CD14-positive monocyte (primary cell): Measurements from ENCODE around the gene C9orf85. TPM values are rescaled to one million over a fixed set of nuclear protein-coding genes. Genes with fewer than 3 reads are reported as not detected.

Experiments
- DNase-seq, 3 donors: peaks; one replicate each; pipeline ENCODE4 v3.0.0-alpha.2; 2011 to 2022
- H2AFZ ChIP-seq: 2 replicates; pipeline ENCODE4 v1.6.0; 2012; ENCODE audit warnings: mild to moderate bottlenecking, low read depth, low read length, inconsistent platforms; ENCODE audit not compliant: insufficient read depth, poor library complexity, severe bottlenecking
- H3K27ac ChIP-seq, 2 donors: 1 replicate in 1 of 2; 2 replicates in 1 of 2; pipeline ENCODE4 v1.5.1; 2012 to 2013; ENCODE audit warnings: low read length in 2 of 2, control low read depth in 1 of 2, inconsistent platforms in 1 of 2, low read depth in 1 of 2, mild to moderate bottlenecking in 1 of 2
- H3K27me3 ChIP-seq, 2 donors: one replicate each; pipeline versions ENCODE4 v1.6.0 to v1.6.1; 2011 to 2013; ENCODE audit warnings: low read length in 2 of 2; ENCODE audit not compliant: control insufficient read depth in 2 of 2, insufficient read depth in 2 of 2
- H3K36me3 ChIP-seq, 2 donors: replicated peaks in 1 of 2; 1 replicate in 1 of 2; 2 replicates in 1 of 2; pipeline versions ENCODE4 v1.5.1 to v1.6.1; 2012 to 2013; ENCODE audit warnings: low read length in 2 of 2, control low read depth in 1 of 2, inconsistent platforms in 1 of 2, mild to moderate bottlenecking in 1 of 2; ENCODE audit not compliant: insufficient read depth in 2 of 2, control insufficient read depth in 1 of 2
- H3K4me1 ChIP-seq, 2 donors: 1 replicate in 1 of 2; 2 replicates in 1 of 2; pipeline versions ENCODE4 v1.5.1 to v1.6.1; 2012 to 2013; ENCODE audit warnings: low read length in 2 of 2, control low read depth in 1 of 2, inconsistent platforms in 1 of 2, mild to moderate bottlenecking in 1 of 2, moderate library complexity in 1 of 2; ENCODE audit not compliant: insufficient read depth in 2 of 2, control insufficient read depth in 1 of 2
- H3K4me2 ChIP-seq: replicated peaks from 2 replicates; pipeline ENCODE3; 2012; ENCODE audit warnings: low read length, moderate library complexity, mild to moderate bottlenecking; ENCODE audit not compliant: poor library complexity, severe bottlenecking; ENCODE audit errors: extremely low read depth
- H3K4me3 ChIP-seq, 3 experiments: fragments of 200-600 bp in 1 of 3; sonication (generic) in 1 of 3; replicated peaks in 1 of 3; 1 replicate in 2 of 3; 2 replicates in 1 of 3; pipeline ENCODE4 v1.5.1; 2011 to 2013; ENCODE audit warnings: low read length in 3 of 3, mild to moderate bottlenecking in 3 of 3, control low read depth in 2 of 3, low read depth in 2 of 3, inconsistent platforms in 1 of 3, moderate library complexity in 1 of 3
- H3K79me2 ChIP-seq: 2 replicates; pipeline ENCODE4 v1.6.0; 2012; ENCODE audit warnings: mild to moderate bottlenecking, control low read depth, inconsistent platforms, low read length, moderate library complexity; ENCODE audit not compliant: insufficient read depth
- H3K9ac ChIP-seq: 2 replicates; pipeline ENCODE4 v1.6.0; 2017; ENCODE audit warnings: low read length, mild to moderate bottlenecking; ENCODE audit not compliant: insufficient read depth, poor library complexity, severe bottlenecking
- H3K9me3 ChIP-seq, 2 donors: replicated peaks in 1 of 2; 1 replicate in 1 of 2; 2 replicates in 1 of 2; pipeline versions ENCODE4 v1.5.1 to v1.6.1; 2012 to 2013; ENCODE audit warnings: low read length in 2 of 2, control low read depth in 1 of 2; ENCODE audit not compliant: control insufficient read depth in 1 of 2, insufficient read depth in 1 of 2
- H4K20me1 ChIP-seq: 2 replicates; pipeline ENCODE4 v1.6.0; 2012; ENCODE audit warnings: mild to moderate bottlenecking, low read length, control low read depth, moderate library complexity; ENCODE audit not compliant: insufficient read depth
- H3K27ac Mint-ChIP-seq, 7 donors: one replicate each; pipeline ENCODE4 v1.8.0; 2020; ENCODE audit warnings: mild to moderate bottlenecking in 7 of 7, mixed read lengths in 7 of 7, moderate library complexity in 6 of 7, inconsistent platforms in 2 of 7
- H3K27me3 Mint-ChIP-seq, 3 donors: one replicate each; pipeline ENCODE4 v1.8.0; 2021 to 2022; ENCODE audit warnings: low read depth in 3 of 3, mild to moderate bottlenecking in 3 of 3, mixed read lengths in 3 of 3, moderate library complexity in 3 of 3, inconsistent platforms in 1 of 3
- H3K36me3 Mint-ChIP-seq, 2 donors: one replicate each; pipeline ENCODE4 v1.8.0; 2020; ENCODE audit warnings: mixed read lengths in 2 of 2, inconsistent platforms in 1 of 2, mild to moderate bottlenecking in 1 of 2
- H3K4me1 Mint-ChIP-seq: one replicate; pipeline ENCODE4 v1.8.0; 2020; ENCODE audit warnings: mild to moderate bottlenecking, mixed read lengths
- H3K4me3 Mint-ChIP-seq, 2 donors: one replicate each; pipeline ENCODE4 v1.8.0; 2020; ENCODE audit warnings: mild to moderate bottlenecking in 2 of 2, mixed read lengths in 2 of 2, moderate library complexity in 1 of 2
- H3K9me3 Mint-ChIP-seq, 7 donors: one replicate each; pipeline ENCODE4 v1.8.0; 2020 to 2022; ENCODE audit warnings: mixed read lengths in 7 of 7, mild to moderate bottlenecking in 6 of 7, moderate library complexity in 6 of 7, inconsistent platforms in 2 of 7
- CTCF ChIP-seq: fragments of 200-600 bp; IDR thresholded peaks from one replicate; pipeline ENCODE4 v1.8.0; 2022; ENCODE audit warnings: antibody characterized with exemption, mild to moderate bottlenecking
- WGBS: methylation state at CpG from one replicate; pipeline ENCODE4 v1.1.5; 2013; ENCODE audit warnings: missing lambda C conversion rate; ENCODE audit not compliant: insufficient coverage; 5-methylcytosine and 5-hydroxymethylcytosine counted together
- intact Hi-C, 2 donors: fragments of 100-400 bp; cut with micrococcal nuclease; formaldehyde crosslinking; loops; one replicate each; pipeline versions ENCODE4 v1.15.0 to v1.15.1; 2023
- polyA plus RNA-seq, 3 donors: library from polyadenylated mRNA; depleted of rRNA in 1 of 3; unstranded in 2 of 3; stranded (reverse) in 1 of 3; fragments of 300-500 nt in 2 of 3; fragments of >200 nt in 1 of 3; fragmentation: Illumina TruSeq in 2 of 3; gene quantifications; 1 replicate in 2 of 3; 2 replicates in 1 of 3; pipeline ENCODE4 v1.2.3, GENCODE V29; 2012 to 2021

C9orf85 gene
- polyA plus RNA-seq, 3 donors, result 4.5 to 6.4 (median 5.4) TPM

GRCh38 chr9:71929791-71930440 is 18.5 kb downstream of the C9orf85 start:
- Mint-ChIP-seq H3K4me3 (no peak overlapping the region), H3K36me3 (peaks cover 5 to 12% of the 10 kb centered on the region in 2 donors), H3K9me3 (peaks cover 0 to 2% (median 0%) of the 10 kb centered on the region in 7 donors), H3K27ac (no peak overlapping the region), H3K4me1 (no peaks in the 10 kb centered on the region), H3K27me3 (no peaks in the 10 kb centered on the region)
- H4K20me1 ChIP-seq, result peaks cover 8% of the 10 kb centered on the region
- H3K4me1 ChIP-seq, result no peaks in the 10 kb centered on the region
- H3K27ac ChIP-seq, result no peak overlapping the region
- H3K9ac ChIP-seq, result no peak overlapping the region
- peaks cover 15% of the 10 kb centered on the region for H3K79me2 ChIP-seq
- no peak for DNase-seq
- H3K27me3 ChIP-seq, result no peaks in the 10 kb centered on the region
- WGBS, result no CpG with 5 or more reads among the region's 2 CpGs
- no peak for TF ChIP-seq CTCF
- peaks cover 0 to 5% of the 10 kb centered on the region in 2 donors for H3K36me3 ChIP-seq
- no peak overlapping the region for H3K4me2 ChIP-seq
- no peak overlapping the region for H3K4me3 ChIP-seq
- no peaks in the 10 kb centered on the region for H3K9me3 ChIP-seq
- intact Hi-C loops, result no loop called here
- no peak overlapping the region for H2AFZ ChIP-seq

- Histone ChIP-seq H2AFZ (no peak overlapping the region), H3K9me3 (no peaks in the 10 kb centered on the region), H3K4me3 (no peak overlapping the region), H3K79me2 (peaks cover 14% of the 10 kb centered on the region), H3K36me3 (no peaks in the 10 kb centered on the region), H3K27ac (no peak overlapping the region), H4K20me1 (no peaks in the 10 kb centered on the region), H3K4me1 (no peaks in the 10 kb centered on the region), H3K4me2 (no peak overlapping the region), H3K27me3 (no peaks in the 10 kb centered on the region), H3K9ac (no peak overlapping the region)
- Mint-ChIP-seq H3K4me1 (peaks cover 2% of the 10 kb centered on the region), H3K9me3 (peaks cover 0 to 2% (median 0%) of the 10 kb centered on the region in 7 donors), H3K27me3 (no peaks in the 10 kb centered on the region), H3K27ac (no peak overlapping the region), H3K36me3 (peaks cover 2 to 7% of the 10 kb centered on the region in 2 donors), H3K4me3 (no peak overlapping the region)
- no peak for DNase-seq
- WGBS, result no CpG with 5 or more reads among the region's 2 CpGs
- intact Hi-C loops, result no loop called here
- no peak for TF ChIP-seq CTCF
These were observed 19.7 kb downstream of the C9orf85 start for GRCh38 chr9:71931166-71931565.
